Measurements from ENCODE around the gene AANAT.

DNA sequence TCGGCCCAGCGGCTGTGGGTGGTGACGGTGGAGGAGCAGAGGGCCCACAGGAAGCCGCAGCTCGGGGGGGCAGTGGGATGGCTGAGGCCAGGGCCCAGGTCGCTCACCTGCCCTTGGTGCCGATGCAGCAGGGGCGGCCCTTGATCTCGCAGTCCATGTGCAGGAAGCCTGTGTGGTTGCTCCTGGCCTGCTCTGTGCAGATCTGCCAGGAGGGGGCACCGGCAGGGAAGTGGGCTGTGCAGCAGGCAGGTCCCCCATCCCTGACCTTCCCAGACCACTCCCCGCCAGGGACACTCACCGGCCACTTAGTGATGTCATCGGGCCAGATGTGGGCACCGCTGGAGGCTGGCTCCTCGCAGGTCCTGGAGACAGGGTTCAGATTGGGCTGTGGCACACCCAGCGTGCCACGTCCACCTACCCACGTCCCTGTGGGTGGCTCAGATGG, 6.2 kb downstream of the AANAT start:
- TF ChIP-seq EZH2 (IDR thresholded peaks at IDR 0.05; ENCODE audit: insufficient read depth, poor library complexity, severe bottlenecking) (no peak), EZH2phosphoT487 (IDR thresholded peaks at IDR 0.05; ENCODE audit: insufficient read depth, low read depth) (no peak)

All from GM23248 (cell line).